HepG2 (cell line): ENCODE measurements around the gene ZNF511. TPM values are rescaled to one million over a fixed set of nuclear protein-coding genes. Genes with fewer than 3 reads are reported as not detected.

Experiments
- ARNTL ChIP-seq: sonication (generic); formaldehyde crosslinking; IDR thresholded peaks from 2 replicates; pipeline ENCODE4 v1.4.0; 2020; ENCODE audit warnings: mild to moderate bottlenecking, missing genetic modification reagents
- CBX1 ChIP-seq: IDR thresholded peaks from one replicate; pipeline ENCODE4 v1.6.1; 2016; ENCODE audit warnings: antibody characterized with exemption, low read depth
- CC2D1A ChIP-seq: sonication (generic); formaldehyde crosslinking; IDR thresholded peaks from 2 replicates; pipeline ENCODE4 v1.8.1; 2023; ENCODE audit warnings: mild to moderate bottlenecking, missing genetic modification reagents
- CENPX ChIP-seq: sonication (generic); formaldehyde crosslinking; IDR thresholded peaks from 2 replicates; pipeline ENCODE4 v1.9.0; 2021; ENCODE audit warnings: mild to moderate bottlenecking, missing genetic modification reagents, moderate library complexity
- DNMT1 ChIP-seq: sonication (generic); formaldehyde crosslinking; IDR thresholded peaks from 2 replicates; pipeline ENCODE4 v1.5.1; 2020; ENCODE audit warnings: mild to moderate bottlenecking, missing genetic modification reagents
- EED ChIP-seq: sonication (generic); formaldehyde crosslinking; IDR thresholded peaks from 2 replicates; pipeline ENCODE4 v1.5.0; 2020; ENCODE audit warnings: mild to moderate bottlenecking, missing genetic modification reagents
- ERF ChIP-seq: IDR thresholded peaks from 2 replicates; pipeline ENCODE4 v1.6.1; 2018; ENCODE audit warnings: missing biosample characterization, missing genetic modification reagents
- FOXP1 ChIP-seq, 2 experiments: fragments of 450-650 bp in 1 of 2; IDR thresholded peaks; 2 replicates each; pipeline ENCODE4 v1.6.1; 2017 to 2018; ENCODE audit warnings: antibody characterized with exemption in 1 of 2
- GATAD2A ChIP-seq: IDR thresholded peaks from 2 replicates; pipeline ENCODE4 v1.6.1; 2016
- HIC2 ChIP-seq: sonication (generic); formaldehyde crosslinking; IDR thresholded peaks from 2 replicates; pipeline ENCODE4 v1.9.0; 2022; ENCODE audit warnings: low read depth, missing genetic modification reagents
- IRF2 ChIP-seq: IDR thresholded peaks from 2 replicates; pipeline ENCODE4 v1.6.1; 2018; ENCODE audit warnings: missing genetic modification reagents, missing compliant biosample characterization
- MAFG ChIP-seq: sonication (generic); formaldehyde crosslinking; IDR thresholded peaks from 2 replicates; pipeline ENCODE4 v1.5.1; 2020; ENCODE audit warnings: mild to moderate bottlenecking, missing genetic modification reagents
- NBN ChIP-seq: fragments of 450-650 bp; conservative IDR thresholded peaks from 2 replicates; pipeline ENCODE4 v1.6.1; 2017
- NFE2L1 ChIP-seq: sonication (generic); formaldehyde crosslinking; IDR thresholded peaks from 2 replicates; pipeline ENCODE4 v1.4.0; 2020; ENCODE audit warnings: missing genetic modification reagents, mild to moderate bottlenecking, borderline replicate concordance
- NFE2L2 ChIP-seq: fragments of 150-350 bp; IDR thresholded peaks from 2 replicates; pipeline ENCODE4 v1.6.1; 2014; ENCODE audit warnings: low read length
- NR0B2 ChIP-seq: sonication (generic); formaldehyde crosslinking; IDR thresholded peaks from 2 replicates; pipeline ENCODE4 v1.4.0; 2020; ENCODE audit warnings: mild to moderate bottlenecking, missing genetic modification reagents
- PHF21A ChIP-seq: sonication (generic); formaldehyde crosslinking; IDR thresholded peaks from 2 replicates; pipeline ENCODE4 v1.5.0; 2020; ENCODE audit warnings: mild to moderate bottlenecking, missing genetic modification reagents
- PRMT3 ChIP-seq: sonication (generic); formaldehyde crosslinking; IDR thresholded peaks from 2 replicates; pipeline ENCODE4 v1.8.1; 2022; ENCODE audit warnings: low read depth, mild to moderate bottlenecking, moderate library complexity, missing genetic modification reagents, borderline replicate concordance
- RBFOX2 ChIP-seq: fragments of 200-400 bp; formaldehyde crosslinking; IDR thresholded peaks from 2 replicates; pipeline ENCODE4 v1.6.1; 2017; ENCODE audit warnings: low read depth, mild to moderate bottlenecking, low read length
- RXRB ChIP-seq: IDR thresholded peaks from 2 replicates; pipeline ENCODE4 v1.6.1; 2016; ENCODE audit warnings: borderline replicate concordance, missing genetic modification reagents, missing compliant biosample characterization
- SAP130 ChIP-seq: IDR thresholded peaks from 2 replicates; pipeline ENCODE4 v1.6.1; 2016; ENCODE audit warnings: low read depth
- SYNCRIP ChIP-seq: fragments of 200-400 bp; formaldehyde crosslinking; IDR thresholded peaks from 2 replicates; pipeline ENCODE4 v1.6.1; 2018; ENCODE audit warnings: mild to moderate bottlenecking, low read depth, low read length; ENCODE audit not compliant: insufficient read depth
- TBP ChIP-seq: sonication (generic); formaldehyde crosslinking; IDR thresholded peaks from 2 replicates; pipeline ENCODE4 v1.5.0; 2020; ENCODE audit warnings: missing genetic modification reagents
- ZBTB3 ChIP-seq: sonication (generic); formaldehyde crosslinking; IDR thresholded peaks from 2 replicates; pipeline ENCODE4 v1.4.0; 2020; ENCODE audit warnings: low read depth, mild to moderate bottlenecking, moderate library complexity, missing genetic modification reagents, borderline replicate concordance
- ZNF234 ChIP-seq: sonication (generic); formaldehyde crosslinking; conservative IDR thresholded peaks from 2 replicates; pipeline ENCODE4 v1.5.1; 2020; ENCODE audit warnings: mild to moderate bottlenecking, missing genetic modification reagents
- ZNF282 ChIP-seq: fragments of 450-650 bp; IDR thresholded peaks from 2 replicates; pipeline ENCODE4 v1.6.1; 2018; ENCODE audit not compliant: partially characterized antibody
- ZNF362 ChIP-seq: sonication (generic); formaldehyde crosslinking; IDR thresholded peaks from 2 replicates; pipeline ENCODE4 v1.4.0; 2020; ENCODE audit warnings: missing genetic modification reagents, mild to moderate bottlenecking, borderline replicate concordance
- ZNF615 ChIP-seq: sonication (generic); formaldehyde crosslinking; IDR thresholded peaks from 2 replicates; pipeline ENCODE4 v1.5.0; 2020; ENCODE audit warnings: mild to moderate bottlenecking, missing genetic modification reagents, borderline replicate concordance
- ZNF749 ChIP-seq: sonication (generic); formaldehyde crosslinking; IDR thresholded peaks from 2 replicates; pipeline ENCODE4 v1.8.0; 2022; ENCODE audit warnings: mild to moderate bottlenecking, missing genetic modification reagents, moderate library complexity, borderline replicate concordance
- ZNF850 ChIP-seq: sonication (generic); formaldehyde crosslinking; conservative IDR thresholded peaks from 2 replicates; pipeline ENCODE4 v1.9.0; 2021; ENCODE audit warnings: mild to moderate bottlenecking, missing genetic modification reagents
- polyA plus RNA-seq, 8 experiments: library from polyadenylated mRNA; depleted of rRNA in 3 of 8; stranded (reverse) in 7 of 8; unstranded in 1 of 8; fragments of >200 nt; fragmentation: Illumina TruSeq in 4 of 8; extraction: Trizol in 4 of 8; gene quantifications; 2 replicates each; pipeline versions ENCODE4 v1.2.1 to v1.2.3, GENCODE V29; 2011 to 2016; ENCODE audit warnings: low read depth in 4 of 8, missing spikeins in 1 of 8, mixed read lengths in 1 of 8; ENCODE audit not compliant: insufficient read depth in 1 of 8
- total RNA-seq, 5 experiments: library from RNA; depleted of rRNA; stranded (reverse); fragments of >200 nt; fragmentation: Illumina TruSeq; extraction: Trizol; gene quantifications; 2 replicates each; pipeline ENCODE4 v1.2.3, GENCODE V29; 2016; ENCODE audit warnings: low read depth in 1 of 5

Gene ZNF511
- total and polyA plus RNA-seq, 2 of the 13 experiments (the other 11 are each of a cell fraction or from before 2014, with no cell fraction given), result 35.6 to 66.4 TPM

- TF ChIP-seq CC2D1A, result no peak
- no peak for TF ChIP-seq TBP (CRISPR knock-in tag)
- no peak for TF ChIP-seq CENPX (CRISPR knock-in tag)
- no peak for TF ChIP-seq PRMT3 (CRISPR knock-in tag)
- TF ChIP-seq ZNF749 (CRISPR knock-in tag), result 0 out of 2 replicates have a peak, but pooled peaks have one; percentile 52
- no peak for TF ChIP-seq ZNF282
- TF ChIP-seq ZBTB3 (CRISPR knock-in tag), result no peak
- no peak for TF ChIP-seq ZNF362 (CRISPR knock-in tag)
- no peak for TF ChIP-seq NFE2L2
- TF ChIP-seq MAFG (CRISPR knock-in tag), result no peak
- TF ChIP-seq IRF2 (CRISPR knock-in tag), result 0 out of 2 replicates have a peak, but pooled peaks have one; percentile 26
- TF ChIP-seq ZNF615 (CRISPR knock-in tag), result no peak
- TF ChIP-seq NFE2L1 (CRISPR knock-in tag), result peak; percentile 16; the same call in 1 of the 2 replicates
- TF ChIP-seq DNMT1 (CRISPR knock-in tag), result no peak
- TF ChIP-seq RXRB (CRISPR knock-in tag), result peak; percentile 32; the same call in 1 of the 2 replicates
- TF ChIP-seq ZNF850 (CRISPR knock-in tag), result peak; percentile 61; the same call in 1 of the 2 replicates
- no peak for TF ChIP-seq ERF (CRISPR knock-in tag)
- TF ChIP-seq ZNF234, result no peak
- TF ChIP-seq FOXP1 (IDR thresholded peaks at IDR 0.05), result no peak
- no peak for TF ChIP-seq FOXP1 (CRISPR knock-in tag; IDR thresholded peaks at IDR 0.05)
- TF ChIP-seq SAP130 (CRISPR knock-in tag), result peak; percentile 74
- TF ChIP-seq EED (CRISPR knock-in tag), result no peak
- TF ChIP-seq NBN, result no peak
- TF ChIP-seq CBX1, result peak; percentile 36
- peak; percentile 39; the same call in 1 of the 2 replicates for TF ChIP-seq GATAD2A (CRISPR knock-in tag)
- TF ChIP-seq PHF21A, result no peak
- TF ChIP-seq RBFOX2, result peak; percentile 63; the same call in 1 of the 2 replicates
- TF ChIP-seq ARNTL (CRISPR knock-in tag), result no peak; the same call in 1 of the 2 replicates
- no peak for TF ChIP-seq SYNCRIP
- no peak; the same call in 1 of the 2 replicates for TF ChIP-seq NR0B2 (CRISPR knock-in tag)
- no peak; the same call in 1 of the 2 replicates for TF ChIP-seq HIC2 (CRISPR knock-in tag)
Observed at GRCh38 chr10:133358162-133358924, 49.6 kb downstream of the ZNF511 start (continued).
